Breast epithelium (tissue), 4 donors: ENCODE measurements around the gene PTPN7. TPM values are rescaled to one million over a fixed set of nuclear protein-coding genes. Genes with fewer than 3 reads are reported as not detected.

Experiments
- DNase-seq, 2 donors: peaks; one replicate each; pipeline ENCODE4 v3.0.0-alpha.2; 2019; ENCODE audit warnings: low spot score in 2 of 2
- H3K27ac ChIP-seq, 2 donors: fragments of 200-600 bp; sonication (generic) in 1 of 2; one replicate each; pipeline ENCODE4 v1.5.1; 2016 to 2019; ENCODE audit warnings: mild to moderate bottlenecking in 1 of 2
- H3K27me3 ChIP-seq, 2 donors: fragments of 200-600 bp; sonication (generic) in 1 of 2; one replicate each; pipeline versions ENCODE4 v1.5.1 to v1.6.0; 2017 to 2019; ENCODE audit warnings: control low read depth in 1 of 2, mild to moderate bottlenecking in 1 of 2
- H3K36me3 ChIP-seq: fragments of 200-600 bp; one replicate; pipeline ENCODE4 v1.5.1; 2019
- H3K4me1 ChIP-seq, 2 donors: fragments of 200-600 bp; sonication (generic); one replicate each; pipeline ENCODE4 v1.5.1; 2016 to 2019; ENCODE audit warnings: control low read depth in 1 of 2
- H3K4me3 ChIP-seq, 3 donors: fragments of 200-600 bp; sonication (generic); 1 replicate in 2 of 3; 2 replicates in 1 of 3; pipeline ENCODE4 v1.5.1; 2016 to 2019; ENCODE audit warnings: mild to moderate bottlenecking in 3 of 3, moderate library complexity in 2 of 3
- H3K9me3 ChIP-seq, 2 donors: fragments of 200-600 bp; sonication (generic) in 1 of 2; one replicate each; pipeline ENCODE4 v1.5.1; 2016 to 2019; ENCODE audit warnings: control low read depth in 1 of 2
- POLR2A ChIP-seq: fragments of 450-650 bp; IDR thresholded peaks from one replicate; pipeline ENCODE4 v1.6.1; 2016; ENCODE audit warnings: antibody characterized with exemption, mild to moderate bottlenecking, moderate library complexity
- POLR2AphosphoS5 ChIP-seq, 3 donors: sonication (generic); formaldehyde crosslinking; IDR thresholded peaks; one replicate each; pipeline ENCODE4 v1.6.1; 2017; ENCODE audit warnings: antibody characterized with exemption in 3 of 3
- intact Hi-C: fragments of 100-400 bp; cut with DNase I; formaldehyde crosslinking; loops from one replicate; pipeline ENCODE4 v1.15.1; 2023; ENCODE audit warnings: low total_unique reads
- total RNA-seq, 3 donors: library from RNA; depleted of rRNA; stranded (reverse); fragments of >200 nt; gene quantifications; one replicate each; pipeline ENCODE4 v1.1.0, GENCODE V29; 2016
- TF ChIP-seq, protein P1 (sequence below), 3 donors: fragments of 450-650 bp; IDR thresholded peaks; one replicate each; pipeline ENCODE4 v1.5.1; 2016 to 2017; ENCODE audit warnings: antibody characterized with exemption in 3 of 3, mild to moderate bottlenecking in 3 of 3, moderate library complexity in 3 of 3

The PTPN7 gene
- total RNA-seq, 3 donors from 2014 or later: 1.4 to 4.2 (median 2.9) TPM

- Histone ChIP-seq H3K4me1 (peaks cover 9 to 47% of the 10 kb centered on the region in 2 donors), H3K4me3 (peak overlapping the region in 1 of 3 donors; percentile 2), H3K9me3 (no peaks in the 10 kb centered on the region), H3K27me3 (no peaks in the 10 kb centered on the region), H3K27ac (peak overlapping the region; percentile 83 to 96), H3K36me3 (no peaks in the 10 kb centered on the region)
- intact Hi-C loops: no loop called here
- TF ChIP-seq POLR2A: no peak
- no peak for TF ChIP-seq POLR2AphosphoS5 (IDR thresholded peaks at IDR 0.05)
- TF ChIP-seq, protein P1, sequence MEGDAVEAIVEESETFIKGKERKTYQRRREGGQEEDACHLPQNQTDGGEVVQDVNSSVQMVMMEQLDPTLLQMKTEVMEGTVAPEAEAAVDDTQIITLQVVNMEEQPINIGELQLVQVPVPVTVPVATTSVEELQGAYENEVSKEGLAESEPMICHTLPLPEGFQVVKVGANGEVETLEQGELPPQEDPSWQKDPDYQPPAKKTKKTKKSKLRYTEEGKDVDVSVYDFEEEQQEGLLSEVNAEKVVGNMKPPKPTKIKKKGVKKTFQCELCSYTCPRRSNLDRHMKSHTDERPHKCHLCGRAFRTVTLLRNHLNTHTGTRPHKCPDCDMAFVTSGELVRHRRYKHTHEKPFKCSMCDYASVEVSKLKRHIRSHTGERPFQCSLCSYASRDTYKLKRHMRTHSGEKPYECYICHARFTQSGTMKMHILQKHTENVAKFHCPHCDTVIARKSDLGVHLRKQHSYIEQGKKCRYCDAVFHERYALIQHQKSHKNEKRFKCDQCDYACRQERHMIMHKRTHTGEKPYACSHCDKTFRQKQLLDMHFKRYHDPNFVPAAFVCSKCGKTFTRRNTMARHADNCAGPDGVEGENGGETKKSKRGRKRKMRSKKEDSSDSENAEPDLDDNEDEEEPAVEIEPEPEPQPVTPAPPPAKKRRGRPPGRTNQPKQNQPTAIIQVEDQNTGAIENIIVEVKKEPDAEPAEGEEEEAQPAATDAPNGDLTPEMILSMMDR (IDR thresholded peaks at IDR 0.05): peak; percentile 74 to 87 (median 82)
- peak in 1 of 2 donors; percentile 66 for DNase-seq
These were observed 25.1 kb downstream of the PTPN7 start for GRCh38 chr1:202135221-202135721.

GRCh38 chr1:202134645-202135172 is 25.7 kb downstream of the PTPN7 start:
- Histone ChIP-seq H3K27ac (peak overlapping the region; percentile 83 to 96), H3K4me3 (peak overlapping the region in 1 of 3 donors; percentile 2), H3K27me3 (no peaks in the 10 kb centered on the region), H3K9me3 (no peaks in the 10 kb centered on the region), H3K4me1 (peaks cover 14 to 50% of the 10 kb centered on the region in 2 donors), H3K36me3 (no peaks in the 10 kb centered on the region)
- no peak for TF ChIP-seq POLR2A
- TF ChIP-seq, protein P1 (IDR thresholded peaks at IDR 0.05): no peak
- no peak for TF ChIP-seq POLR2AphosphoS5 (IDR thresholded peaks at IDR 0.05)
- intact Hi-C loops: no loop called here
- DNase-seq: peak in 1 of 2 donors; percentile 46

DNA sequence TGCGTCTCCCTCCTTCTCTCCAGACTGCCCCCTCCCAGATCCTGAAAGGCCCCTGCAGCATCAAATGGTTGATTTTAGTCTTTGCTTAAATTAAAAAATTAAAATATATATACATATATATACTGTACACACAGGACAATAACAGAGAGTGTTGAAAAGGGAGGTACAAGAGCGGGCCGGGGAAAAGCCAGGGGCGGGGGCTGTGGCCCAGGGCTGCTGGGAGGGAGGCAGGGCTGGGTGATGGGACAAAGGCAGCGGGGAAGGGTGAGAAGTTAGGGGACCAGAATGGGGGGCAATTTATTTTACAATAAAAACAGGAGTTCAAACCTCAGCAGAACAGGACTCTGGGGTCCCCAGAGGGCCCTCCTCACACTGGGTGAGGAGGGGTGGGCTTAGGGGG is 26.4 kb downstream of the PTPN7 start:
- H3K9me3 ChIP-seq: no peaks in the 10 kb centered on the region
- no peak for TF ChIP-seq POLR2A
- peak overlapping the region; percentile 96 to 98 for H3K27ac ChIP-seq
- intact Hi-C loops: no loop called here
- H3K4me3 ChIP-seq: no peak overlapping the region
- H3K27me3 ChIP-seq: no peaks in the 10 kb centered on the region
- no peak for DNase-seq
- no peaks in the 10 kb centered on the region for H3K36me3 ChIP-seq
- peaks cover 14 to 50% of the 10 kb centered on the region in 2 donors for H3K4me1 ChIP-seq

DNA sequence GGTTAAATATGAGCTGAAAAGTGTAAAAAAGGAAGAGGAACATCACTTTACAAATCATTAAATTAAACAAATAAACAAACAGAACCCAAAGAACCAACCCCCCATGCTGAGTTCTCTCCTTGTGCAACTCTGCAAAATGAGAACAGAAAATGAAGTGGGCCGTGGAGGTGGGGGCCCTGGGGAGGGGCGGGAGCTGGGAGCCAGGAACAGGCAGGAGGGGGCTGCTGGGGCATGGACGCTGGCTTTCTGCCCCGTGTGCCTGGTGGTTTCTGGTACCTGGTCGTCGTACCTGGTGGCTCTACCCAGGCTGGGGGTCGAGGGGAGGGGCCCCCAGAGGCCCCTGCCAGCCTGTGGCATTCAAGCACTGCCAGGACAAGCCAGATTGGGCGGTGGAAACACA is 26.9 kb downstream of the PTPN7 start:
- H3K4me1 ChIP-seq: peaks cover 14 to 50% of the 10 kb centered on the region in 2 donors
- H3K9me3 ChIP-seq: no peaks in the 10 kb centered on the region
- no peak for TF ChIP-seq POLR2AphosphoS5 (IDR thresholded peaks at IDR 0.05)
- TF ChIP-seq, protein P1 (IDR thresholded peaks at IDR 0.05): no peak
- TF ChIP-seq POLR2A: no peak
- H3K4me3 ChIP-seq: no peak overlapping the region
- peak overlapping the region; percentile 96 to 98 for H3K27ac ChIP-seq
- no peak for DNase-seq
- no peaks in the 10 kb centered on the region for H3K27me3 ChIP-seq
- H3K36me3 ChIP-seq: no peaks in the 10 kb centered on the region
- intact Hi-C loops: no loop called here

- Histone ChIP-seq H3K9me3 (no peaks in the 10 kb centered on the region), H3K4me1 (peaks cover 14 to 50% of the 10 kb centered on the region in 2 donors), H3K27me3 (no peaks in the 10 kb centered on the region), H3K27ac (peak overlapping the region; percentile 96 to 98), H3K4me3 (peak overlapping the region in 2 of 3 donors; percentile 24 to 30), H3K36me3 (no peaks in the 10 kb centered on the region)
- intact Hi-C loops: no loop called here
- TF ChIP-seq POLR2AphosphoS5 (IDR thresholded peaks at IDR 0.05) (peak in 1 of 3 donors; percentile 16), POLR2A (no peak)
- TF ChIP-seq, protein P1 (IDR thresholded peaks at IDR 0.05): peak in 1 of 3 donors; percentile 15
- peak in 1 of 2 donors; percentile 65 for DNase-seq
These were observed 27.4 kb downstream of the PTPN7 start for GRCh38 chr1:202133001-202133400.
